H1 (cell line): Measurements from ENCODE around the gene CLCA1. TPM values are rescaled to one million over a fixed set of nuclear protein-coding genes. Genes with fewer than 3 reads are reported as not detected.

Source experiments
- SIN3A ChIP-seq, 2 experiments: IDR thresholded peaks in 1 of 2; conservative IDR thresholded peaks in 1 of 2; 2 replicates each; pipeline ENCODE4 v1.6.1; 2011 to 2012; ENCODE audit warnings: low read length in 2 of 2, improper control_type of control experiment in 1 of 2, low read depth in 1 of 2, mild to moderate bottlenecking in 1 of 2
- polyA plus RNA-seq, 7 experiments: library from polyadenylated mRNA; depleted of rRNA in 3 of 7; stranded (reverse) in 5 of 7; unstranded in 2 of 7; fragments of >200 nt in 5 of 7; fragments of 200-250 nt in 2 of 7; gene quantifications; 1 replicate in 5 of 7; 2 replicates in 1 of 7; 4 replicates in 1 of 7; pipeline versions ENCODE4 v1.2.1 to v1.2.3, GENCODE V29; 2011 to 2013; ENCODE audit warnings: missing spikeins in 2 of 7, mixed read lengths in 2 of 7
- total RNA-seq: library from RNA; stranded (reverse); fragmentation: NEBNext Ultra II Directional; extraction: Animal tissue kit (Norgen Biotek cat#: 25700); gene quantifications from 2 replicates; pipeline ENCODE4 v1.2.1, GENCODE V29; 2021
- TF ChIP-seq, protein P1 (sequence below): fragments of 300-600 bp; sonication (generic); IDR thresholded peaks from 2 replicates; pipeline ENCODE4 v1.7.1; 2012; ENCODE audit warnings: low read length, moderate library complexity, mild to moderate bottlenecking, inconsistent platforms; ENCODE audit not compliant: insufficient replicate concordance
- TF ChIP-seq, protein P2 (sequence below): IDR thresholded peaks from 2 replicates; pipeline ENCODE4 v1.6.1; 2011; ENCODE audit warnings: low read depth, mild to moderate bottlenecking, low read length; ENCODE audit not compliant: insufficient read depth
- TF ChIP-seq, protein P3 (sequence below): IDR thresholded peaks from 2 replicates; pipeline ENCODE4 v1.6.1; 2012; ENCODE audit warnings: low read length, inconsistent platforms

CLCA1 gene
- total and polyA plus RNA-seq, 2 of the 8 experiments (the other 6 are each of a cell fraction or from before 2014, with no cell fraction given) = not detected

DNA sequence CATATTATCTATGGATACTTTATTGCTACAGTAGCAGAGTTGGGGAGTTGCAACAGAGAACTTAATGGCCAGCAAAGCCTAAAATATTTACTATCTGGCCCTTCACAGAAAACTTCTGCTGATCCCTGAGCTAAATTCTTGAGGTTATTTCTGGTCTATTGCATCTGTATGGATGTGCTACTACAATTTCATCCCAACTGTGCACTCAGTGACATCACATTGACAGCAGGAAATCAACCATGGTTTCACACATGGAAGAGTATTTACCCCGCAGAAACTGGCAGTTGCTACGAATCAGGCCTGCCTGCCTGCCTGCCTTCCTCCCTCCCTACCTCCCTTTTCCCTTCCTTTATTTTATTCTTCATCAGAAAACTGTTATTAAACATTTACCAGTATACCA is 32.7 kb upstream of the CLCA1 start (continued):
- TF ChIP-seq SIN3A (conservative IDR thresholded peaks at IDR 0.05 in 1 of 2, IDR thresholded peaks at IDR 0.05 in 1 of 2; ENCODE audit: low read depth in 1 of 2, low read length in 2 of 2) = no peak
- TF ChIP-seq, protein P1, sequence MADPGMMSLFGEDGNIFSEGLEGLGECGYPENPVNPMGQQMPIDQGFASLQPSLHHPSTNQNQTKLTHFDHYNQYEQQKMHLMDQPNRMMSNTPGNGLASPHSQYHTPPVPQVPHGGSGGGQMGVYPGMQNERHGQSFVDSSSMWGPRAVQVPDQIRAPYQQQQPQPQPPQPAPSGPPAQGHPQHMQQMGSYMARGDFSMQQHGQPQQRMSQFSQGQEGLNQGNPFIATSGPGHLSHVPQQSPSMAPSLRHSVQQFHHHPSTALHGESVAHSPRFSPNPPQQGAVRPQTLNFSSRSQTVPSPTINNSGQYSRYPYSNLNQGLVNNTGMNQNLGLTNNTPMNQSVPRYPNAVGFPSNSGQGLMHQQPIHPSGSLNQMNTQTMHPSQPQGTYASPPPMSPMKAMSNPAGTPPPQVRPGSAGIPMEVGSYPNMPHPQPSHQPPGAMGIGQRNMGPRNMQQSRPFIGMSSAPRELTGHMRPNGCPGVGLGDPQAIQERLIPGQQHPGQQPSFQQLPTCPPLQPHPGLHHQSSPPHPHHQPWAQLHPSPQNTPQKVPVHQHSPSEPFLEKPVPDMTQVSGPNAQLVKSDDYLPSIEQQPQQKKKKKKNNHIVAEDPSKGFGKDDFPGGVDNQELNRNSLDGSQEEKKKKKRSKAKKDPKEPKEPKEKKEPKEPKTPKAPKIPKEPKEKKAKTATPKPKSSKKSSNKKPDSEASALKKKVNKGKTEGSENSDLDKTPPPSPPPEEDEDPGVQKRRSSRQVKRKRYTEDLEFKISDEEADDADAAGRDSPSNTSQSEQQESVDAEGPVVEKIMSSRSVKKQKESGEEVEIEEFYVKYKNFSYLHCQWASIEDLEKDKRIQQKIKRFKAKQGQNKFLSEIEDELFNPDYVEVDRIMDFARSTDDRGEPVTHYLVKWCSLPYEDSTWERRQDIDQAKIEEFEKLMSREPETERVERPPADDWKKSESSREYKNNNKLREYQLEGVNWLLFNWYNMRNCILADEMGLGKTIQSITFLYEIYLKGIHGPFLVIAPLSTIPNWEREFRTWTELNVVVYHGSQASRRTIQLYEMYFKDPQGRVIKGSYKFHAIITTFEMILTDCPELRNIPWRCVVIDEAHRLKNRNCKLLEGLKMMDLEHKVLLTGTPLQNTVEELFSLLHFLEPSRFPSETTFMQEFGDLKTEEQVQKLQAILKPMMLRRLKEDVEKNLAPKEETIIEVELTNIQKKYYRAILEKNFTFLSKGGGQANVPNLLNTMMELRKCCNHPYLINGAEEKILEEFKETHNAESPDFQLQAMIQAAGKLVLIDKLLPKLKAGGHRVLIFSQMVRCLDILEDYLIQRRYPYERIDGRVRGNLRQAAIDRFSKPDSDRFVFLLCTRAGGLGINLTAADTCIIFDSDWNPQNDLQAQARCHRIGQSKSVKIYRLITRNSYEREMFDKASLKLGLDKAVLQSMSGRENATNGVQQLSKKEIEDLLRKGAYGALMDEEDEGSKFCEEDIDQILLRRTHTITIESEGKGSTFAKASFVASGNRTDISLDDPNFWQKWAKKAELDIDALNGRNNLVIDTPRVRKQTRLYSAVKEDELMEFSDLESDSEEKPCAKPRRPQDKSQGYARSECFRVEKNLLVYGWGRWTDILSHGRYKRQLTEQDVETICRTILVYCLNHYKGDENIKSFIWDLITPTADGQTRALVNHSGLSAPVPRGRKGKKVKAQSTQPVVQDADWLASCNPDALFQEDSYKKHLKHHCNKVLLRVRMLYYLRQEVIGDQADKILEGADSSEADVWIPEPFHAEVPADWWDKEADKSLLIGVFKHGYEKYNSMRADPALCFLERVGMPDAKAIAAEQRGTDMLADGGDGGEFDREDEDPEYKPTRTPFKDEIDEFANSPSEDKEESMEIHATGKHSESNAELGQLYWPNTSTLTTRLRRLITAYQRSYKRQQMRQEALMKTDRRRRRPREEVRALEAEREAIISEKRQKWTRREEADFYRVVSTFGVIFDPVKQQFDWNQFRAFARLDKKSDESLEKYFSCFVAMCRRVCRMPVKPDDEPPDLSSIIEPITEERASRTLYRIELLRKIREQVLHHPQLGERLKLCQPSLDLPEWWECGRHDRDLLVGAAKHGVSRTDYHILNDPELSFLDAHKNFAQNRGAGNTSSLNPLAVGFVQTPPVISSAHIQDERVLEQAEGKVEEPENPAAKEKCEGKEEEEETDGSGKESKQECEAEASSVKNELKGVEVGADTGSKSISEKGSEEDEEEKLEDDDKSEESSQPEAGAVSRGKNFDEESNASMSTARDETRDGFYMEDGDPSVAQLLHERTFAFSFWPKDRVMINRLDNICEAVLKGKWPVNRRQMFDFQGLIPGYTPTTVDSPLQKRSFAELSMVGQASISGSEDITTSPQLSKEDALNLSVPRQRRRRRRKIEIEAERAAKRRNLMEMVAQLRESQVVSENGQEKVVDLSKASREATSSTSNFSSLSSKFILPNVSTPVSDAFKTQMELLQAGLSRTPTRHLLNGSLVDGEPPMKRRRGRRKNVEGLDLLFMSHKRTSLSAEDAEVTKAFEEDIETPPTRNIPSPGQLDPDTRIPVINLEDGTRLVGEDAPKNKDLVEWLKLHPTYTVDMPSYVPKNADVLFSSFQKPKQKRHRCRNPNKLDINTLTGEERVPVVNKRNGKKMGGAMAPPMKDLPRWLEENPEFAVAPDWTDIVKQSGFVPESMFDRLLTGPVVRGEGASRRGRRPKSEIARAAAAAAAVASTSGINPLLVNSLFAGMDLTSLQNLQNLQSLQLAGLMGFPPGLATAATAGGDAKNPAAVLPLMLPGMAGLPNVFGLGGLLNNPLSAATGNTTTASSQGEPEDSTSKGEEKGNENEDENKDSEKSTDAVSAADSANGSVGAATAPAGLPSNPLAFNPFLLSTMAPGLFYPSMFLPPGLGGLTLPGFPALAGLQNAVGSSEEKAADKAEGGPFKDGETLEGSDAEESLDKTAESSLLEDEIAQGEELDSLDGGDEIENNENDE = no peak
- TF ChIP-seq, protein P2, sequence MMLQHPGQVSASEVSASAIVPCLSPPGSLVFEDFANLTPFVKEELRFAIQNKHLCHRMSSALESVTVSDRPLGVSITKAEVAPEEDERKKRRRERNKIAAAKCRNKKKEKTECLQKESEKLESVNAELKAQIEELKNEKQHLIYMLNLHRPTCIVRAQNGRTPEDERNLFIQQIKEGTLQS = no peak
- TF ChIP-seq, protein P3, sequence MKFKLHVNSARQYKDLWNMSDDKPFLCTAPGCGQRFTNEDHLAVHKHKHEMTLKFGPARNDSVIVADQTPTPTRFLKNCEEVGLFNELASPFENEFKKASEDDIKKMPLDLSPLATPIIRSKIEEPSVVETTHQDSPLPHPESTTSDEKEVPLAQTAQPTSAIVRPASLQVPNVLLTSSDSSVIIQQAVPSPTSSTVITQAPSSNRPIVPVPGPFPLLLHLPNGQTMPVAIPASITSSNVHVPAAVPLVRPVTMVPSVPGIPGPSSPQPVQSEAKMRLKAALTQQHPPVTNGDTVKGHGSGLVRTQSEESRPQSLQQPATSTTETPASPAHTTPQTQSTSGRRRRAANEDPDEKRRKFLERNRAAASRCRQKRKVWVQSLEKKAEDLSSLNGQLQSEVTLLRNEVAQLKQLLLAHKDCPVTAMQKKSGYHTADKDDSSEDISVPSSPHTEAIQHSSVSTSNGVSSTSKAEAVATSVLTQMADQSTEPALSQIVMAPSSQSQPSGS = no peak
